Pulmonary artery endothelial cell (primary cell): ENCODE data around the gene MGAT1. TPM values are rescaled to one million over a fixed set of nuclear protein-coding genes. Genes with fewer than 3 reads are reported as not detected.

ENCODE experiments used
- DNase-seq: peaks from one replicate; pipeline ENCODE4 v3.0.0-alpha.2; 2011; ENCODE audit warnings: low read depth, low spot score
- total RNA-seq: library from RNA; depleted of rRNA; stranded (reverse); fragments of >200 nt; gene quantifications from 2 replicates; pipeline ENCODE4 v1.2.3, GENCODE V29; 2014

MGAT1 gene
- total RNA-seq, 1 donor from 2014 or later = 86.0 TPM

GRCh38 chr5:180824630-180825476 lies 22.2 kb upstream of the MGAT1 start:
- DNase-seq = no peak

GRCh38 chr5:180823940-180824629 lies 21.5 kb upstream of the MGAT1 start:
- no peak for DNase-seq

GRCh38 chr5:180823346-180823745 lies 20.7 kb upstream of the MGAT1 start:
- no peak for DNase-seq

GRCh38 chr5:180821538-180821937 lies 18.9 kb upstream of the MGAT1 start:
- DNase-seq = no peak

- DNase-seq = no peak
These were observed 18.2 kb upstream of the MGAT1 start for GRCh38 chr5:180820788-180821321.

GRCh38 chr5:180818677-180819341 lies 16.2 kb upstream of the MGAT1 start:
- DNase-seq = no peak

GRCh38 chr5:180817893-180818674 lies 15.5 kb upstream of the MGAT1 start:
- DNase-seq = no peak

- no peak for DNase-seq
These were observed 14.3 kb upstream of the MGAT1 start for GRCh38 chr5:180816608-180817534.

GRCh38 chr5:180815293-180815917 lies 12.8 kb upstream of the MGAT1 start:
- DNase-seq = no peak

- DNase-seq = no peak
These were observed 10.8 kb upstream of the MGAT1 start for GRCh38 chr5:180813420-180813819.

GRCh38 chr5:180811623-180812124 lies 9.1 kb upstream of the MGAT1 start:
- DNase-seq = no peak

GRCh38 chr5:180810959-180811622 lies 8.5 kb upstream of the MGAT1 start:
- DNase-seq = no peak

- peak; percentile 77 for DNase-seq
These were observed 7.8 kb upstream of the MGAT1 start for GRCh38 chr5:180810210-180810958.

- no peak for DNase-seq
These were observed 7.0 kb upstream of the MGAT1 start for GRCh38 chr5:180809403-180810209.

GRCh38 chr5:180808461-180809000 lies 5.9 kb upstream of the MGAT1 start:
- no peak for DNase-seq

- DNase-seq = no peak
These were observed 5.2 kb upstream of the MGAT1 start for GRCh38 chr5:180807654-180808414.
